ENCODE data around the gene PREX1. TPM values are rescaled to one million over a fixed set of nuclear protein-coding genes. Genes with fewer than 3 reads are reported as not detected.

Gene PREX1
- total RNA-seq, 4 donors from 2014 or later = 9.9 to 150 (median 18.4) TPM

DNA sequence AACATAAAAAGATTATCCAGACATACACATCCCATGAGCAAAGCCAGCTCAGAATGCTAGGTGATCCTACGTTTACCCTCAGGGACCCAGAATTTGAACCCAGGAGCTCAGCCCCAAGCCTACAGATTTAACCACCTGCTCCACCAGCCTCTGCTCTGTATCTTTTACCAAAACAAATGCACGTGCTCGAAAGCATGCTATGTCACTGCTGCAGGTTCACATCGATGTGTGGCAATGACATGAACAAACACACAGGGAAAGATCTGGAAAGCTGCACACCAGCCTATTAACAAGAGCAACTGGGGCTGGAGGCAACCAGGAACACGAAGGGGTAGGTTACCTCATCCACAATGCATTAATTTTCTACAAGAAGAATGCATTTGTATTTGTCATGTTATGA, 32.1 kb downstream of the PREX1 start:
- Histone ChIP-seq H3K4me1 (peaks cover 0 to 16% (median 11%) of the 10 kb centered on the region in 4 donors), H3K9me3 (no peaks in the 10 kb centered on the region), H3K36me3 (no peaks in the 10 kb centered on the region), H3K27ac (no peak overlapping the region), H3K27me3 (no peaks in the 10 kb centered on the region), H3K4me3 (no peak overlapping the region)
- peak in 1 of 3 donors; percentile 4 for DNase-seq
- TF ChIP-seq, protein P1, sequence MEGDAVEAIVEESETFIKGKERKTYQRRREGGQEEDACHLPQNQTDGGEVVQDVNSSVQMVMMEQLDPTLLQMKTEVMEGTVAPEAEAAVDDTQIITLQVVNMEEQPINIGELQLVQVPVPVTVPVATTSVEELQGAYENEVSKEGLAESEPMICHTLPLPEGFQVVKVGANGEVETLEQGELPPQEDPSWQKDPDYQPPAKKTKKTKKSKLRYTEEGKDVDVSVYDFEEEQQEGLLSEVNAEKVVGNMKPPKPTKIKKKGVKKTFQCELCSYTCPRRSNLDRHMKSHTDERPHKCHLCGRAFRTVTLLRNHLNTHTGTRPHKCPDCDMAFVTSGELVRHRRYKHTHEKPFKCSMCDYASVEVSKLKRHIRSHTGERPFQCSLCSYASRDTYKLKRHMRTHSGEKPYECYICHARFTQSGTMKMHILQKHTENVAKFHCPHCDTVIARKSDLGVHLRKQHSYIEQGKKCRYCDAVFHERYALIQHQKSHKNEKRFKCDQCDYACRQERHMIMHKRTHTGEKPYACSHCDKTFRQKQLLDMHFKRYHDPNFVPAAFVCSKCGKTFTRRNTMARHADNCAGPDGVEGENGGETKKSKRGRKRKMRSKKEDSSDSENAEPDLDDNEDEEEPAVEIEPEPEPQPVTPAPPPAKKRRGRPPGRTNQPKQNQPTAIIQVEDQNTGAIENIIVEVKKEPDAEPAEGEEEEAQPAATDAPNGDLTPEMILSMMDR (IDR thresholded peaks at IDR 0.05) = no peak

DNA sequence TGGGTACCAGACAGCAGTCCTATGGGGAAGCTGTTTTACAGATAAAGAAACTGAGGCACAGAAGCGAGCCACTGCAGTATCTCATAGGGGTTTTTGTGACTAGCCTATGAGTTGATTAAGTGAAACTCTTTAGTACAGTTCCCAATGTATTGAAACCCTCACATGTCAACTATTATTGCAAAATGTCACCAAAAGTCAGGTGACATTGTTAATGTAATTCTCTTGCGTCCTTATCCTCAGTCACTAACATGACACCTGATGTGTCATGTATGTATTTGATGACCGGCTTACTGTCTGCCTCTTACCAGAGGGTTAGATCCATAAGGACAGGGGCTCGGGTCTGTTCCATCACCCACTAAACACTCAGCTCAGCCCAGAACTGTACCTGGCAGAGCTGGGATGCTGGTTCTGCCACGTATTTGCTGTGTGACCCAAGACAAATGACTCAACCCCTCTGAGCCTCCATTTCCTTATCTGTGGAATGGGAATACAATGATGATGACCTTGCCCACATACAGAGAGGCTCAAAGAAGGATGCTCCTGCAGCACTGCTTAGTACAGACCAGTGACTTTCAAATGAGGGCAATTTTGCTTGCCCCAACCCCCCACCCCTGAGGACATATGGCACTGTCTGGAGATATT, 32.9 kb downstream of the PREX1 start:
- TF ChIP-seq, protein P1 (IDR thresholded peaks at IDR 0.05) = no peak
- TF ChIP-seq POLR2A (IDR thresholded peaks at IDR 0.05) = no peak
- no peaks in the 10 kb centered on the region for H3K36me3 ChIP-seq
- H3K27ac ChIP-seq = no peak overlapping the region
- peaks cover 0 to 20% (median 8%) of the 10 kb centered on the region in 4 donors for H3K4me1 ChIP-seq
- peak in 1 of 3 donors; percentile 5 for DNase-seq
- no peaks in the 10 kb centered on the region for H3K9me3 ChIP-seq
- H3K27me3 ChIP-seq = no peaks in the 10 kb centered on the region
- H3K4me3 ChIP-seq = no peak overlapping the region

DNA sequence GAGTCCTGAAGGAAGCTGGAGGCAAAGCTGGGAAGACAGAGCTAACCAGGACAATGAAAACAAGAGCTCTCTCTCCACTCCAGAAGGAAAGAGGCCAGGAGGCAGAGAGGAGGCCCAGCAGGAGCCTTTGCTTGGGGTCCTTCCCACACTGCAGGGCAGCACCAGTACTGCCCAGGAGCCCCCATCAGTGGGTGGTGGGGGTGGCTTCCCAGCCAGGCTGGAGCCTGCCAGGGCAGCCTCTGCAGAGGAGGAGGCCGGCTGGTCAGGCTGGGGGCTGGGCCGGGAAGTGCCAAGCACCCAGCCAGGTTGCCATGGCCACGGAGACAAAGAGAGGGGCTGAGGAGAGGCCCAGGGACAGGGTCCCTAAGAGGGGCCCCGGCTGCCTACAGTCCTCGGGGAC, 33.4 kb downstream of the PREX1 start:
- Histone ChIP-seq H3K27ac (no peak overlapping the region), H3K4me1 (peaks cover 0 to 20% (median 6%) of the 10 kb centered on the region in 4 donors), H3K27me3 (no peaks in the 10 kb centered on the region), H3K4me3 (no peak overlapping the region), H3K36me3 (no peaks in the 10 kb centered on the region), H3K9me3 (no peaks in the 10 kb centered on the region)
- DNase-seq = peak in 1 of 3 donors; percentile 33
- TF ChIP-seq POLR2A (IDR thresholded peaks at IDR 0.05) = no peak
- TF ChIP-seq, protein P1 (IDR thresholded peaks at IDR 0.05) = no peak

DNA sequence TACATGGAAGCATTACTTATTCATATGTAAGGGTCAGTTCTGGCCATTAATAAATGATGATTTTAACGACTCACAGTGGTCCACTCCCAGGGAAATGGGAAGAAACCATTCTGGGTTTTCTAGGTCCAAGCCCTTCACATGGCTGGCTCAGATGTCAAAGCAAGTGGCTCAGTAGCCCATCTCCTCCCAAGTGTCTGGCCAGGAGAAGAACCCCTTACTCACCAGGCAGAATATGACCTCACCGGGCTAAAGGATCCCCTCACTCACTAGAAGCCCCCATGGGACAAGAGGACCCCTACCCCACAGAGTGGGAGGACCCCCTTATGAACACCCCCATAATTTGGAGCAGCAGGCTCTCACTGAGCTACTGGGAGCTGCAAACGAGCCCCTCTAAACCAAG, 34.0 kb downstream of the PREX1 start:
- TF ChIP-seq POLR2A (IDR thresholded peaks at IDR 0.05) = no peak
- TF ChIP-seq, protein P1 (IDR thresholded peaks at IDR 0.05) = no peak
- H3K4me3 ChIP-seq = no peak overlapping the region
- no peaks in the 10 kb centered on the region for H3K36me3 ChIP-seq
- no peak overlapping the region for H3K27ac ChIP-seq
- no peaks in the 10 kb centered on the region for H3K9me3 ChIP-seq
- peaks cover 0 to 20% (median 8%) of the 10 kb centered on the region in 4 donors for H3K4me1 ChIP-seq
- DNase-seq = peak in 1 of 3 donors; percentile 2
- H3K27me3 ChIP-seq = no peaks in the 10 kb centered on the region

DNA sequence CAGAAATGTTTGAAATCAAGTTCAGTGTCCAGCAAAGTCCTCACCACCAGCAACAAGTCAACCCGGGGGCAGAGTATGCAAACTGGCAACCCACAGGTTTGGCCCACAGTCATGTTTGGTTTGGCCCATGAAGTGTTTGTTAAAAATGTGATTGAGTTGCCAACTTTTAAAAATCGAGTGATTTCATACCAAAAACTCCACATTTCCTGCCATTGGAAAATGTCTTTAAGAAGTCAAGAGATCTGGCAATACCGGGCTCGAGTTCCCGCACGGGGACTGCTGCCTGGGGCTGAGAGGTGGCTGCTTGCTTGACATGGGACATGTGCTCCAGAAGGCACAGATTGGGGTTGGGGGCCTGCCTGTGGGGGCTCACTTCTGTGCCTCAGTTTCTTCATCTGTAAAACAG, 36.1 kb downstream of the PREX1 start:
- TF ChIP-seq POLR2A (IDR thresholded peaks at IDR 0.05) = no peak
- TF ChIP-seq, protein P1 (IDR thresholded peaks at IDR 0.05) = no peak
- DNase-seq = peak in 1 of 3 donors; percentile 29
- Histone ChIP-seq H3K27me3 (no peaks in the 10 kb centered on the region), H3K36me3 (no peaks in the 10 kb centered on the region), H3K9me3 (no peaks in the 10 kb centered on the region), H3K4me3 (no peak overlapping the region), H3K4me1 (peaks cover 0 to 21% (median 10%) of the 10 kb centered on the region in 4 donors), H3K27ac (peak overlapping the region in 1 of 4 donors; percentile 6)
